ENCODE measurements around the gene CREBL2. TPM values are rescaled to one million over a fixed set of nuclear protein-coding genes. Genes with fewer than 3 reads are reported as not detected.

Gene CREBL2
- total RNA-seq, 2 experiments from 2014 or later, result 3.4 to 4.3 TPM

DNA sequence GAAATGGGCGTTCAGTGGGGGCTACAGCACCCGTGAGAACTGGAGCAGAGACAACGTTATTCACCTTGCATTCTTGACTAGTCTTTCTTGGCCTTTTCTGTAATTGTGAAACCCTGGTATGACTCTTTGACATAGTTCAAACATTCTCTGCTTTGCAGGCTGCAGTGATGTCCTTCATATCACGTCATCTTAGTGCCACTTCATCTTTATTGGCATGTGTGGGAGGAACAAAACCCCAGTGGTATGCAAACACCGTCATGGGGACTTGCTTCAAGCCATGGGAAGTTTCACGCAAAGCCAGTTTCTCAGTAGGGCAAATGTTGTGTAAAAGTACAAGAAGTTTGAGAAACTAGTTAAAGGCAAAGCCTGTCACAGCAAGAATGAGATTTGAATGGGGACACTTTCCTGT is 28.8 kb upstream of the CREBL2 start:
- Histone ChIP-seq H3K79me2 (ENCODE audit: insufficient read depth, low read depth, low read length) (no peaks in the 10 kb centered on the region), H3K4me3 (ENCODE audit: low read depth, low read length, poor library complexity, severe bottlenecking) (no peak overlapping the region), H3K27ac (ENCODE audit: low read depth, low read length, poor library complexity, severe bottlenecking) (no peak overlapping the region), H3K9me3 (ENCODE audit: low read length) (no peaks in the 10 kb centered on the region), H3K36me3 (ENCODE audit: insufficient read depth, low read length) (no peaks in the 10 kb centered on the region), H3K4me2 (ENCODE audit: low read length) (no peak overlapping the region), H2AFZ (ENCODE audit: low read length) (peak overlapping the region; percentile 39), H3K4me1 (ENCODE audit: insufficient read depth, low read length, poor library complexity, severe bottlenecking) (no peaks in the 10 kb centered on the region), H3K9me2 (ENCODE audit: insufficient read depth, low read length) (no peaks in the 10 kb centered on the region), H4K20me1 (ENCODE audit: insufficient read depth, low read length) (no peaks in the 10 kb centered on the region)
- no TSS peak for BruUV-seq (replicated peaks)
- ChIA-PET CTCF (ENCODE audit: unreplicated experiment) (no interaction called here), POLR2A (no interaction called here)
- DNase-seq (ENCODE audit: low spot score), result no peak
- no peak for TF ChIP-seq EZH2phosphoT487 (IDR thresholded peaks at IDR 0.05; ENCODE audit: borderline replicate concordance, low read depth, low read length)
- TF ChIP-seq, protein P1, sequence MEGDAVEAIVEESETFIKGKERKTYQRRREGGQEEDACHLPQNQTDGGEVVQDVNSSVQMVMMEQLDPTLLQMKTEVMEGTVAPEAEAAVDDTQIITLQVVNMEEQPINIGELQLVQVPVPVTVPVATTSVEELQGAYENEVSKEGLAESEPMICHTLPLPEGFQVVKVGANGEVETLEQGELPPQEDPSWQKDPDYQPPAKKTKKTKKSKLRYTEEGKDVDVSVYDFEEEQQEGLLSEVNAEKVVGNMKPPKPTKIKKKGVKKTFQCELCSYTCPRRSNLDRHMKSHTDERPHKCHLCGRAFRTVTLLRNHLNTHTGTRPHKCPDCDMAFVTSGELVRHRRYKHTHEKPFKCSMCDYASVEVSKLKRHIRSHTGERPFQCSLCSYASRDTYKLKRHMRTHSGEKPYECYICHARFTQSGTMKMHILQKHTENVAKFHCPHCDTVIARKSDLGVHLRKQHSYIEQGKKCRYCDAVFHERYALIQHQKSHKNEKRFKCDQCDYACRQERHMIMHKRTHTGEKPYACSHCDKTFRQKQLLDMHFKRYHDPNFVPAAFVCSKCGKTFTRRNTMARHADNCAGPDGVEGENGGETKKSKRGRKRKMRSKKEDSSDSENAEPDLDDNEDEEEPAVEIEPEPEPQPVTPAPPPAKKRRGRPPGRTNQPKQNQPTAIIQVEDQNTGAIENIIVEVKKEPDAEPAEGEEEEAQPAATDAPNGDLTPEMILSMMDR (conservative IDR thresholded peaks at IDR 0.05; ENCODE audit: low read length), result no peak
- intact Hi-C loops (cut with micrococcal nuclease; ENCODE audit: unreplicated experiment), result no loop called here

DNA sequence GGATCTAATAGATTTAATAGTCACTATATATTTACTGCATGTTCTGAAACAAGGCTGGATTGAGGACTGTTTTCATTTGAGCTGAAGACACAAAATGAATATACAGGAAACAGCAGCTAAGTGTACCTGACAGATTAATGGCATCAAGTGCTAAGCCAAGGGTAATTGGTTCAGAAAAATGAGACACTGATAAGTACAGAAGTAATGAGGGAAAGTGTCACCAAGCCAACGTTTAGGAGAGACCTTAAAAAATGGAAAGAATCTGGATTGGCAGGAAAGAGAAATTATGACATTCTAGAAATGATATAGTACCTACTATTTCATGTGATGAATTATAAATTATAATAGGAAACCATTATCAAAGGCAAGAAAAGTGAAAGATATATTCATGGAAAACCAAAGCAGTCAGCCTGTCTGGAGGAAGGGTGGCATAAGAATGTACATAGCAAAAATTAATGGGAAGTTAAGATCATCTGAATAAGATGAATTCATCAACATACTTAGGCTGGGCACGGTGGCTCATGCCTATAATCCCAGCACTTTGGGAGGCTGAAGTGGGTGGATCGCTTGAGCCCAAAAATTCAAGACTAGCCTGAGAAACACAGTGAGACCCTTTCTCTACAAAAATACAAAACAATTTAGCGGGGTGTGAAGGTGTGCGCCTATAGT is 28.0 kb upstream of the CREBL2 start:
- CTCF ChIA-PET (ENCODE audit: unreplicated experiment), result no interaction called here
- no peak overlapping the region for H3K4me2 ChIP-seq (ENCODE audit: low read length)
- POLR2A ChIA-PET, result interaction anchor here (0.5 kb wide), 1 partner anchor 35 kb away, joined by 3 read pairs; no protein-coding TSS in a partner anchor

More for the DNA sequence above, 28.0 kb upstream of the CREBL2 start:
- no peaks in the 10 kb centered on the region for H3K4me1 ChIP-seq (ENCODE audit: insufficient read depth, low read length, poor library complexity, severe bottlenecking)
- H3K4me3 ChIP-seq (ENCODE audit: low read depth, low read length, poor library complexity, severe bottlenecking), result no peak overlapping the region
- no TSS peak for BruUV-seq (replicated peaks)
- H3K9me3 ChIP-seq (ENCODE audit: low read length), result no peaks in the 10 kb centered on the region
- DNase-seq (ENCODE audit: low spot score), result no peak
- no peak overlapping the region for H3K27ac ChIP-seq (ENCODE audit: low read depth, low read length, poor library complexity, severe bottlenecking)
- intact Hi-C loops (cut with micrococcal nuclease; ENCODE audit: unreplicated experiment), result no loop called here
- TF ChIP-seq, protein P1 (conservative IDR thresholded peaks at IDR 0.05; ENCODE audit: low read length), result no peak
- TF ChIP-seq EZH2phosphoT487 (IDR thresholded peaks at IDR 0.05; ENCODE audit: borderline replicate concordance, low read depth, low read length), result no peak
- no peaks in the 10 kb centered on the region for H4K20me1 ChIP-seq (ENCODE audit: insufficient read depth, low read length)
- no peaks in the 10 kb centered on the region for H3K9me2 ChIP-seq (ENCODE audit: insufficient read depth, low read length)
- H2AFZ ChIP-seq (ENCODE audit: low read length), result no peak overlapping the region
- H3K36me3 ChIP-seq (ENCODE audit: insufficient read depth, low read length), result no peaks in the 10 kb centered on the region
- H3K79me2 ChIP-seq (ENCODE audit: insufficient read depth, low read depth, low read length), result no peaks in the 10 kb centered on the region

Data from OCI-LY7 (cell line).